ENCODE results near the gene EEFSEC. TPM values are rescaled to one million over a fixed set of nuclear protein-coding genes. Genes with fewer than 3 reads are reported as not detected.
"Not testable (repeated sequence)": the region's sequence is repeated elsewhere in the genome, so short reads cannot be mapped to it uniquely, and the experiment has no call there.

Gene EEFSEC
- polyA plus RNA-seq, 1 donor, result 19.7 TPM

DNA sequence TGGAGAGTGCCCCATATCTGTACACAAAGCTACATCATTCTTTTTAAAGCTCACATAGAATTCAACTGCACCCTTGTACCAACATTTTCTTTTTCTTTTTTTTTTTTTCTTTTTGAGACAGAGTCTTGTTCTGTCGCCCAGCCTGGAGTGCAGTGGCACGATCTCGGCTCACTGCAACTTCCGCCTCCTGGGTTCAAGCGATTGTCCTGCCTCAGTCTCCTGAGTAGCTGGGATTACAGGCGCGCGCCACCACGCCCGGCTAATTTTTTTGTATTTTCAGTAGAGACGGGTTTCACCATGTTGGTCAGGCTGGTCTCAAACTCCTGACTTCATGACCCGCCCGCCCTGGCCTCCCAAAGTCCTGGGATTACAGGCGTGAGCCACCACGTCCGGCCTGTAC is 1.1 kb downstream of the EEFSEC start:
- not testable (repeated sequence) for DNase-seq

GRCh38 chr3:128155616-128156360 is 2.5 kb downstream of the EEFSEC start:
- no peak for DNase-seq

DNA sequence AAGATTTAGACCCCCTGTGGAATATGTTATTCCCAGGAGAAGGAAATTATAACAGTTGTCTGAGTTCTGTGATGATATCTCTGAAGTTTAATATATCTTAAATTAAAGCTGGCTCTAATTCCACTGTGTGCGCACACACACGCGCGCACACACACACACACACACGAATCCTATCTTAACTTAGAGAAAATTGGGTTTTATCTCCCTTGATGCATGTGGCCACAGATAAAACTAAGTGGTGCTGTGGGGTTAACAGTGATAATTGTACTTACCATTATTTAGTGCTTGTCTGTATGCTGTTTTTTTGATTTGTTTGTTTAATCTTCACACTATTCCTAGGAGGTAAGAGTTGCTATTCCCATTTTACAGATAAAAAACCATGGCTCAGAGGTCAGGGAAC is 7.4 kb downstream of the EEFSEC start:
- DNase-seq, result no peak

- no peak for DNase-seq
Observed at GRCh38 chr3:128163432-128163831, 10.2 kb downstream of the EEFSEC start.

GRCh38 chr3:128166971-128167453 is 13.7 kb downstream of the EEFSEC start:
- DNase-seq, result no peak

- no peak for DNase-seq
Observed at GRCh38 chr3:128167646-128167972, 14.3 kb downstream of the EEFSEC start.

- DNase-seq, result no peak
Observed at GRCh38 chr3:128167973-128168674, 14.8 kb downstream of the EEFSEC start.

GRCh38 chr3:128168836-128169235 is 15.6 kb downstream of the EEFSEC start:
- no peak for DNase-seq

DNA sequence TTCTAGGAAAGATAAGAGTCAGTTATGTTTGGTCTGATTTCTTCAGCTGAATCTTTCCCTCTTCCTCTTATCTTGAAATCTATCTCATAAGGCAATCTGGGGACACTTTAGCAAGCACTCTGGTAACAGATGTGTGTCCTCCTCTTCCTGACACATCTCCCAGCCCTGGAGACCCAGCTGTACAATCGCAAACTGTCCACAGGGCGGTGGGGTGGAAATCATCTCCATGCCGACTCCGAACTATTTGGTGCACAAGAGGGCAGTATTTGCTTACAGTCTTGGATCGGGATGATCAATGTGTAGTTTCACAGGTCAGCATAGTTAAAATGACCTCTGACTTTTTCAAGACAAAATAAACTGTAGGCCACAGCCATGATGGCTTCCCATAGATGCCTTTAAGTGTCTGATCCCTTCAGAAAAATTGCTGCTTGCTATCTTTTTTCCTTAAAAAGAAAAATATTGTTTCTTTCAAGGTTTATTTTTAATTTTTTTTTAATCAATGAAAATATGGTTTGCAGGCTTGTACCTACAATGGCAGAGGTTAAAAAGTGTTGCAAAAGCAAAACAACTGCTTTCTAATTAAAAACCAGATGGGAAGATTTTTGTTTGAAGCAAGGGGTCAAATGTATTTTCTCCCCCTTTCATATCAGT is 17.7 kb downstream of the EEFSEC start:
- DNase-seq, result peak; percentile 74

GRCh38 chr3:128173200-128173599 is 19.9 kb downstream of the EEFSEC start:
- DNase-seq, result no peak

DNA sequence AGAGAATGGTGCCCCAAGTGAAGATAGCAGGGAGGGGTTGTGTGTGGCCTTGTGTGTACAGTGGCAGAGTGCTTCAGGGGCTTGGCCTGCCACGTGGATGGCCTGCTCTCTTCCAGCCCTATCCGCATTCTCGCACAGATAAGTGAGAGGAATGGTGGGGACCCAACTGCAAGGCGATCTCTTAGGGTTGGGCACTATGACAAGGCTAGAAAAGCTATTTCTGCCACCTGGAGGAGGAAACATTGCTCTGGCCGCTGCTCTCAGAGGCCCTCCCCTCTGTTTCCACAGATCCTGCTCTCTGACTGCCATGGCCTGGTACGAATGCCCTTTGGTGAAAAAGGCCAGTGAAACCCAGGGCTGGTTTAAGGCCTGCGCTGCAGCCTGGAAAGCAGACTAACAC is 20.6 kb downstream of the EEFSEC start:
- no peak for DNase-seq

GRCh38 chr3:128174675-128175590 is 21.7 kb downstream of the EEFSEC start:
- DNase-seq, result no peak

DNA sequence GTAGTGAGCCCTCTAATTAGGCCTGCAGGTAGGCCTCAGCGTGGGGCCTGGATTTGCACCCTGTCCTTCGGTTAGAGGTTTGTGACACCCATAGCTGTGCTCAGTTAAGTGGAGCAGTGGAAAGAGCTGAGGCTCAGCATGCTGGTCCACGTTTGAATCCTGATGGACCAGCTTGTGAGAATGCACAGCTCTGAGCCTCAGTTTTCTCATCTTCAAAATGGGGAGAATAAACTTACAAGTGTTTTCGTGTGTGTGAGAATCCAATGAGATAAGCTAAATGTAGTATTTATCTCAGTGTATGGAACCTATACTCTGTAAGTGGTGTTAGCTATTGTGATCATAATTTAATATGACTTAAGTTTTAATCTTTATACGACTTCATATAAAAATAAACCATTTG is 22.5 kb downstream of the EEFSEC start:
- no peak for DNase-seq

GRCh38 chr3:128176276-128176833 is 23.1 kb downstream of the EEFSEC start:
- no peak for DNase-seq

DNA sequence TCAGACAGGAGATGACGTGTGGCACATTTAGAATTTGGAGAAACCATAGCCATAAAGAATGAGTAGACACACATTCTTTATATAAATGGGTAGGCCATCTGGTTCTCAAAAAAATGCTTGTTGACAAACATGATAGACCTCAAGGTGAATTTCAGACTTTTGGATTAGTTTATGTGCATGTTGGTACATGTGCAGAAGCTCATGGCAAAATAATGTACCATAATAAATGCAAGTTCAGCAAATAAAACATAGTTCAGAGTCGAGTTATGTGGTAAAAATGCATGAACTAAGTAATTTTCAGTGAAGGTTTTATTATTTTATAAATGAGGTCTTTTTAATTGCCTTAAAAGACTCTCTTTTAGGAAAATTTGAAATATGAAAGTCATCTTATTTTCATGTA is 24.6 kb downstream of the EEFSEC start:
- DNase-seq, result no peak

DNA sequence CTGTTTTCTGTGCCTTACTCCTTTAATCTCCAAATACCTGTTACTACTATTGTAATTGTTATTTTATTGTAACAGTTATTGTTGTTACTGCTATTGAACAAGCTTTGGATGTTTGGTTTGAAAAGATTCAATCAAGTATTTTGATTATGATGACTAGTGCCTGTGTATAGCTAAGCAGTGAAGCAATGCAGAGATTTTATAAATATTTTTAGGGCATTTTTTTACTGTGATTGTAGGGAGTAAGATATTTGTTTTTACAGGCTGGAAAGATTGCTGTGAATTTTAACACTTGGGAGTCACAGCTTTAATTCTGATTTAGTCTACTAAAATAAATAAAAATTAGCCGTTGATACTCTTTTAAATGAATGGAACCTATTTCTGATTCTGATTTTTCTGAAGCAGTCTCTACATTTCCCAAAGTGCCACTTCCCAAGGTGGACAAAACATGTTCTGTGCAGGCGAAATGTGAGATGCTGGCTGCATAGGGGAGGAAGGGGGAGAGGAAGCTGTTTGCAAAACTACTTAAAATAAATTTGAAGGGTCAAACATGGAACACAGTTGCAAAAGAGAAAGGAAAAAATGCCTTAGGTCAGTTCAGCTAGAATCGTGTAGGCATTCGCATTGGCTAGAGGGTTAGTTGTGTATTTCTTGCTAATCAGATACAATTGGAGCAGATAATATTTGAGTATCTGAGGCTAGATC is 25.7 kb downstream of the EEFSEC start:
- no peak for DNase-seq

- no peak for DNase-seq
Observed at GRCh38 chr3:128179484-128179819, 26.2 kb downstream of the EEFSEC start.

GRCh38 chr3:128180436-128180835 is 27.2 kb downstream of the EEFSEC start:
- no peak for DNase-seq

GRCh38 chr3:128180913-128181312 is 27.6 kb downstream of the EEFSEC start:
- DNase-seq, result no peak

GRCh38 chr3:128182656-128183055 is 29.4 kb downstream of the EEFSEC start:
- no peak for DNase-seq

DNA sequence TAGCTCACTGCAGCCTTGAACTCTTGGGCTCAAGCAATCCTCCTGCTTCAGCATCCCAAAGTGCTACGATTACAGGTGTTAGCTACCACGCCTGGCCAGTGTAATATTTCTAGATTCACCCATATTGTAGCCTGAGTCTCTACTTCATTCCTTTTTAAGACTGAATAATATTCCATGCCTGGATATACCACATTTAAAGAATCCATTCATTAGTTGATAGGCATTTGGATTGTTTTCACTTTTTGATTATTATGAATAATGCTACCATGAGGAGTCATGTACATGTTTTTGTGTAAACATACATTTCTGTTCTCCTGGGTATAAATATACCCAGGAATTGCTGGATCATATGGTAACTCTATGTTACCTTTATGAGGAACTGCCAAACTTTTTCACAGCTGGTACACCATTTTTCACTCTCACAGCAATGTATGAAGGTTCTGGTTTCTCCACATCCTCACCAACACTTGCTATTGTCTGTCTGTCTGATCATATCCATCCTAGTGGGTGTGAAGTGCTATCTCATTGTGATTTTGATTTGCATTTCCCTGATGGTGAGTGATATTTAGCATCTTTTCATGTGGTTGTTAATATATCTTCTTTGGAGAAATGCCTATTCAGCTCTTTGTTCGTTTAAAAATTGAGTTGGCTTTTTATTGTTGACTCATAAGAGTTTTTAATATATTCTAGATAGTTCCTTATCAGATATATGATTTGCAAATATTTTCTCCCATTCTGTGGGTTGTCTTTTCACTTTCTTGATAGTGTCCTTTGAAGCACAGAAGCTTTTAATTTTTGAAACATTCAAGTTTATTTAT is 32.6 kb downstream of the EEFSEC start:
- DNase-seq, result no peak

Measured in hindlimb muscle (tissue), 1 donor.